Right renal cortex interstitium (tissue), 3 donors: ENCODE measurements around the gene COMMD8. TPM values are rescaled to one million over a fixed set of nuclear protein-coding genes. Genes with fewer than 3 reads are reported as not detected.
"Not testable (repeated sequence)": the region's sequence is repeated elsewhere in the genome, so short reads cannot be mapped to it uniquely, and the experiment has no call there.

Experiments used
- DNase-seq, 3 donors: peaks; one replicate each; pipeline ENCODE4 v3.0.0-alpha.2; 2013; ENCODE audit warnings: low read depth in 3 of 3, low spot score in 2 of 3
- polyA plus RNA-seq, 3 donors: library from polyadenylated mRNA; unstranded; fragments of 120-200 nt; gene quantifications; one replicate each; pipeline ENCODE4 v1.2.1, GENCODE V29; 2013; ENCODE audit not compliant: insufficient read length in 3 of 3

Gene COMMD8
- polyA plus RNA-seq: 10 to 100 TPM; 42.7 to 47.5 (median 43.2) TPM

DNA sequence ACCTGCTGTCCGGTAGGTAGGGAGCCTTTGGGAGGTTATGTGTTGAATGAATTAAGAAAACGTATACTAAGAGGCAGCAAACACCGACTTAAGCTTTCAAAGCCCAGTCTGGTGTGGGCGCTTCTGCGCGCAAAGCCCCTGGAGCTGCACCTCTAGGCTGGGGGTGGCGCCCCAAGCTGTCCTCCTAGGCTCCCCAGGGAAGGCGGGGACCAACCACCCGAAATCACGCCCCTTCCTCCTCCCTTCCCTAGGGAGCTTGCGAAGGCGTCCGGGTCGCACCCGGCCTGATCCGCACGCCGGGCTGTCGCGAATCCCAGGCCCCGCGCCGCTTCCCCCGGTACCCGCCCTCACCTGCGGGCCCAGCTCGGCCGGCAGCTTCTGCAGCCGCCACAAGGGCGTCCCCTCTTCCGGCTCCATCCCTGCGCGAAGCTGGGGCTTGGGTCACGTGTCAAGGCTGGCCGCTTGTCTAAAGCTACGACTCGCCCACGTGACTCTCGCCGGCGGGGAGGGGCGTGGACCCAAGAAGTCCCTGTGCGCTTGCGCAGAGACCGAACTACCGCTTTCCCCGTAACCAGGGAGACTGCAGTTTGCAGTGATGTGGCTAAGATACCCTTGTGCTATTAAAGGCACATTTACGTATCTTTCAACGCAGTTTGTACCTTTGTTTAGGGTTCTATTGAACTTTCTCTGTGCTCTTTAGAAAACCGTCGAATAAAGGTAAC lies at the start of gene COMMD8:
TSS of gene COMMD8 (minus strand) at position 468 of the 722 bp plus-strand sequence. CDS start at position 417, 51 bp downstream.
- peak; percentile 80 to 95 (median 90) for DNase-seq

DNA sequence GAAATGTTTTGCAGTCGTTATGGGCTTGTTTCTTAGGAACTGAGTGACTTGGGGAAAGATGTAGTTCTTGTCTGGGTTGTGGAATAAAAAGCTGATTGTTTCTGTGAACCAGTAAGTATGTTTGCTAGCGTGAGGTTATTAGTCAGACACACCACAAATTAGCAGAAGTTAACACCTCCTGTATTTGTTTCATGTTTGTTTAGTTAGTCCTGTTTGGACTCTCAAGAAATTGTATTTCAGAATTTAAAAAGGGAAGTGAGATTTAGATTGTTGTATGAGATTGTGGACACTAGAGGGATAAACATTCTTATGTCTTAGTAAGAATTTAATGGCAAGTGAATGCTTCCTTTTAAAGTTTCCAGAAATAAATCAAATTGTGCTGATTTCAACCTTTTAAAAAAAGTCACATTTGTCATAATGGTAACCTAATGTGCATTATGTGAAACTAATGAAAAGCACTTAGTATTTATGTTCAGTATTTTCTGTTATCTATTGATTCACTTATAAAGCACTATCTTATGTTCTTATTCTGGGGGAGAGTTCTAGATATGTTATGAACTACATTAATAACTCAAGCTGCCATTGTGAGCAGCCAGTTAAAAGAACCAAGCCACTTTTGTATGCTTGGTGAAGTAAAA lies 47.1 kb upstream of the COMMD8 start:
- no peak for DNase-seq

DNA sequence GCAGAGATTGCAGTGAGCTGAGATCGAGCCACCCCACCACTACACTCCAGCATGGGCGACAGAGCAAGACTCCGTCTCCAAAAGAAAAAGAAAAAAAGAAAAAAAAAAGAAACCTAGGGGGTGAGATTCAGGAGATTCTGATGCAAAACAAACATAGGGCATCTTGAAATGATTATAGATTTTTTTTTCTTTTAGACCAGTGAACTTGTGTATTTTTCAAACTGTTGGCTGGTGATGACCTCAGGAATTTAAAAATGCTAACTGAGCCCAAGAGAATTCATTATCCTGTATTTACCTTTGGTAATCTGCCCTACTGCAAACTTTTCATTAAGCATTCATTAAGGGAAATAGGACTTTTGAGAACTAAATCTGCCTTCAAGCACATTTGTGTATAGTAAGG lies 42.2 kb upstream of the COMMD8 start:
- DNase-seq: no peak

DNA sequence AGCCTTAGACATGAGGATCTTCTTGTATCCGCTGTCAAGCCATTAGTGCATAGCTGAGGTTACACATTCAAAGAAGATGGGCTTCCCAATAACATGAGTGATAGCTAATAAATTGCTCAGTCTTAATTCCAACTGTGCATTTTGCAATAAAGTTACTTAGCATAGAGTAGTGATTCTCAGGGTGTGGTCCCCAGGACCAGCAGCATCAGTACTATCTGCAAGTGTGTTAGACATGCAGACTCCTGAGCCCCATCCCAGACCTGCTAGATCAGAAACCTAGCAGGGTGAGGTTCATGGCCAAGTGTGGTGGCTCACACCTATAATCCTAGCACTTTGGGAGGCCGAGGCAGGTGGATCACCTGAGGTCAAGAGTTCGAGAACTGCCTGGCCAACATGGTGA lies 41.6 kb upstream of the COMMD8 start:
- DNase-seq: no peak

DNA sequence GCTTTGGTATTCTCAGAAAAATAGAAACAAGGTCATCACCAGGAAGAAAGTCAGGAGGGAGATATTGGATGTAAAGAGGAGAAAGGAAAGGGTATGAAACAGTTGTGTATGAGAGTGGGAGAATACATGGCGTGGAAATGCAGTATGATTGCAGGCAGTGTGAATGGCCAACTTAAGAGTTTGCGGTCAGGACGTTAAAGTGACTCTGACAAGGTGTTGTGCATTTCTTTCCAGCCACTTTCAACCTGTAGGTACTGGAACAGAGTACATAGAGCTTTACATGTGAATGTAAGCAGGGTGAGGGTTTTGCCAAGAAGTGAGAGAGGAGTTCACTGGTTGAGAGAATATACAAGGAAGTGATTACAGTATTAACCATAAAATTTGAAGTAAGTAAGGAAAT lies 37.3 kb upstream of the COMMD8 start:
- no peak for DNase-seq

DNA sequence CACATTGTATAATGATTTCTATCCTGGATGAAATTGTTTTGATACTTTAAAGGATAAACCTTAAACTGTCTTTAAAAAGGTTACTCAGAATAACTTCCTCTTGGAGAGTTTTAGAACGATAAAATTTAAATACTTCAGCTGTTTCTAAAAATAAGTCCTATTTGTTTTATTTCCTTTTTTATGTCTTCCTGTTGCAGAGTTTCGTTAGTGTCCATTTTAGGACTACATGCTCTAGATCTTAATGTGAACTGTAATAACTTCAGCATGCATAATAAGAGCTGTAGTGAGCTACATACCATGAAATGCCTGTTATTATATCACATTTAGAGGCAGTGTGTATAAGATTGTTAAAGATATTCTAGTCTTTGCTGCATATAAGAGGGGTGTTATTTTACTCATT lies 36.2 kb upstream of the COMMD8 start:
- DNase-seq: no peak

DNA sequence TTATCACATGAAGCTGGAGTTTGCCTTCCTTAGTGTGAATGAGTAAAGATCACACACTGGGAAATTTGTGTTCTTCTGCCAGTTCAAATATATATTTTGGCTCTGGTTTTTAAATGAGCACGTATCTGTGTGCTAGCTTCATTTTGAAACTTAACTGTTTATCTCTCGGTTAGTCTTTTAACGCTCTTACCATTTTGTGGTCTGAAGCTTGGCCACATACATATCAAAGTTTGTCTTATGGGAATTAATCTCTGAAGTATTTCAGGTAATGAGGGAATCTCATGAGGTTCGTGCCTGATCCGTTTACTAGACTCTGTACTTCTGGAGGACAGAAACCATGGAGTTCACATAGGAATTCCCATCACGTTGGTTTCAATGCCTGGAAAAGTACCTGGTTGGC lies 35.4 kb upstream of the COMMD8 start:
- no peak for DNase-seq

DNA sequence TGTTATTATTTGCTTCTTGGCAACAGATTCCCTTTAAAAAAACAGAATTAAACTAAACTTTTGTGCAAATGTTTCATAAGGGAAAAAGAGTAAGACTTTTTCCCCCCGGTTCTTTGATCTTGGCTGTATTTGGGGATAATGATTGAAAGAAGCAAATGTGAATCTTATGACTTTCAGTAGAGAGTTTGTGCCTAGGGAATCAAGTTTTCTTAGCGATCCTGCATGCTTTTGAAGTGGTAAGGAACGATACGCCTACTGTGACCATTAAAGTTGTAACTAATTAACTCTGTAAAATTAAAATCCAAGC lies 30.6 kb upstream of the COMMD8 start:
- DNase-seq: no peak

DNA sequence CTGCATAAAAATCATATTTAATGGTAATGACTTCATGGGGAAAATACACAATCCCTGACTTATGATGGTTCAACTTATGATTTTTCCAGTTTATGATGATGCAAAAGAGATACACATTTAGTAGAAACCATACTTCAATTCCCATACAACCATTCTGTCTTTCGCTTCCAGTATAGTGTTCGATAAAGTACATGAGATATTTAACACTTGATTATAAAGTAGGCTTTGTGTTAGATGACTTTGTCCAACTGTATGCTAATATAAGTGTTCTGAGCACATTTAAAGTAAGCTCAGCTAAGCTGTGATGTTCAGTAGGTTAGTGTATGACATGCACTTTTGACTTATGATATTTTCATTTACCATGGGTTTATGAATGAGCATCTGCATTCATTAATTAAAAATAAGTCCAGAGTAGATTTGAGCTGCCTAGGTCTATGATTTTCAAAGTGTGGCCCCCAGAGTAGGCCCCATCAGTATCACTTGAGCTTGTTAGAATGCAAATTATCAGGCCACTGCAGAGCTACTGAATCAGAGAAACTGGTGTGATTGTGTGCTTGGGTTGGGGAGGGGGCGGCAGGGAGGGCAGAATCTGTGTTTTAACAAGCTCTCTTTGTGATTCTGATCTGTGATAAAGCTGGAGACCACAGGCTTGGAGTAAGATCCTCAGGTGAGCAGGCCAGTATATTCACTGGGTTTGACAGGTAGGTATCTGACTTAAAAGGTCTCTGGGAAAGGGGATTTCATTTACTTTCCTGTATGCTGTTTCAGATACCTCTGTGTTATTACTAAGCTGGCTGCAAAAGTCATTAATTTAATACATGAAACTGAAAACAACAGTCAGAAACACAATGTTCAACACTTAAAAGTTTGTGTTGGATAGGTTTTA lies 30.0 kb upstream of the COMMD8 start:
- no peak for DNase-seq

DNA sequence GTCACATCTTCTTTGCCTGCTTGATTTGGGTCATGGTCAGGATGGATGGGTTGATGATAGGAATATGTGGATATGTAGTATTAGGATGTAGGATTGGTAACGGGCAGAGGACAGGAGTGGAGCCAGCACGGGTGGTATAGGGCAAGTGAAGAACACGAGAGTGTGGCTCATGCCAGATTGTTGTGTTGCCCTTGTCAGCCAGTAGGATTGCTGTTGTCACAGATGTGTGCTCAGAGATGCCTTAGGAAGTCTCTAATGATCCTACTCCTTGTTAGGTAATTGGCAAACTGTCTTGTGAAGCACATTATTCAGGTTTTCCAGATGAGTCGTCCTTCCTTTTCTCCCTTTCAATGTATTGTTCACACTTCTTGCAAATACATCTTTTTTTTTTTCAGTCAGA lies 27.0 kb upstream of the COMMD8 start:
- no peak for DNase-seq

DNA sequence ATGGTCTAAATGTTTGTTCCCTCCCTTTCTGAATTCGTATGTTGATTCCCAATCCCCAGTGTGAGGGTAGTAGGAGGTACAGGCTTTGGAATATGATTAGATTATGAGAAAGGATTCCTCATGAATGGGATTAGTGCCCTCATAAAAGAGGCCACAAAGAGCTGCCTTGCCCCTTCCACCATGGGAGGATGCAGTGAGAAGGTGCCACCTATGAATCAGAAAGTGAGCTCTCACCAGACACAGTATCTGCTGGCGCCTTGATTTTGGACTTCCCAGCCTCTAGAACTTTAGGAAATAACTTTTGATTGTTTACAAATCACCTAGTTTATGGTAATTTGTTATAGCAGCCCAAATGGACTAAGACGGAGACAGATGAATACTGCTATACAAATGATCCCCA lies 25.2 kb upstream of the COMMD8 start:
- DNase-seq: no peak

DNA sequence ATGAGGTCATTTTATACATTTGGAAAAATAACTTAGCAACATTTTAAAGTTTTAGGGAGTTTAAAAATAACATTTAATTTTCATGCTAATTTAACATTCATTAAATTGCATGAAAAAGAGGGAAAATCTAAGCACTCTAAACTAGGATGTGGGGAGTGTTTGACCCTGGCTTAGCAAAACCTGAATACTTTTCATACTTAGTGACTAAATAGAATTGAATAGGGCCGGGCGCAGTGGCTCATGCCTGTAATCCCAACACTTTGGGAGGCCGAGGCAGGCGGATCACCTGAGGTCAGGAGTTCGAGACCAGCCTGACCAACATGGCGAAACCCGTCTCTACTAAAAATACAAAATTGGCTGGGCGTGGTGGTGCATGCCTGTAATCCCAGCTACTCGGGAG lies 23.2 kb upstream of the COMMD8 start:
- DNase-seq: not testable (repeated sequence)

DNA sequence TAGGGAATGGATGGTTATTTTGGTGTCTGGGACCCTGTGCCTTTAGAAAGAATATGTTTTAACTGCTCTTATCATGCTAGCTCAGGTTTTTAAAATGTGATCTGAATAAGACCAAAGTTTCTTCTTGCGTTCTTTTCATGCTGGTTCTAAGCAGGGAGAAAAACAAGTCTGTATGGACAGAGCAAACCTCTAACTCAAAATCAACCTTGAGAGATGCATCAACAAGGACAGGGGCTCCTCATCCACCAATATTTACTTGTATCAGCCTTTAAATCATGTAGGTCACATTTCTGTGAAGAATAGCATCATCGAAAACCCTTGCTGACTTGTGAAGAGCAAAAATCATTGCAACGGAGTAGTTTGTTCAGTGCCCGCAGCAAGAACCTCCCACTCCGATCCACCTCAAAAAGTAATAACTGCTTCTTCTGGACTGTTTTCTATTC lies 22.8 kb upstream of the COMMD8 start:
- DNase-seq: no peak

DNA sequence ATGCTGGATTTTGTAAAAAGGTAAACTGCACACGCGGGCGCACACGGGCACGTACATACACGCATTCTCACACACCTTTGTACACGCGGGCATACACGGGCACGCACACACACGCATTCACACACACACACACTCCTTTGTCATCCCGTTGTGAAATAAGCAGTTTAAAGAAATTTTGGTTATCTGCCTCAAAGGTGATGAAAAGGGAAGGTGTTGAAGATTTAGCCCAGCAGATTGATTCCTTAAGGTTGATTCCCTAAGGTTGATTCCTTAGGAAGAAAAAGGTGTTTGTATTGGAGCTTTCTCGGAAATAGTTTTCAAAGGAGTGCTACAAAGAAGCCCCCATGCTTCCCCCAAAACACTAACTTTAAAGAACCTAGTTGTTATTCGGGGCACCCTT lies 22.3 kb upstream of the COMMD8 start:
- no peak for DNase-seq

DNA sequence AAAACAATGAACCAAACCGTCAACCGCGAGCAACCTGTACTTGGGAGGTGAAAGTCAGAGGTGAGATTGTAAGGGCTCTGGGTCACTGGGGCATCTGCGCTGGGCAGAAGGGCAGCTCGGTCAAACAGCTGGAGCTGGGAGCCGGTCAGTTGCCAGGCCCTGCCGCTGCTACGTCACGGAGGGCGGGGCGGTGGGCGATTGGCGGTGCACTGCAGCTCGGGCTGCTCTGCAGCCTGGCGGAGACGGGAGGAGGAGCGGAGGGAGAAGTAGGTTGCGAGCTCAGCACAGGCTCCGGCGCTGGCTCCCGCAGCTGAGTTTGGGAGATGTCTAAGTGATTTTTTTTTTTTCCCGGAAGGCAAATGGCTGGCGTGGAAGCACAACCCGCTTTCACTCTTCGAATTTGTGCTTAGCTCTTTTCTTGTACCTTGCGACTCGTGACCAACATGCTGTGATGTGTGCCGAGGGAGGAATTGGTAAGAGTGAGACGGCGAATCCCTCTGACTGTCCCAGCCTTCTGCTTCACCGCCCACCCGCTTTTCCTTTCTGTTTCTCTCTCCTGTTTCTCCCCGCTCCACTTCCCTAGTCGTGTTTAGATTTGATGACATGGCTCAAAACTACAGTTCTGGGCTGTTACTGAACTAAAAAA lies 21.7 kb upstream of the COMMD8 start, which contains the start of gene ATP10D:
TSS of gene ATP10D (plus strand) at position 229 of the 646 bp plus-strand sequence. CDS start 27,266 bp downstream, outside the sequence.
- DNase-seq: peak; percentile 82 to 91 (median 88)

DNA sequence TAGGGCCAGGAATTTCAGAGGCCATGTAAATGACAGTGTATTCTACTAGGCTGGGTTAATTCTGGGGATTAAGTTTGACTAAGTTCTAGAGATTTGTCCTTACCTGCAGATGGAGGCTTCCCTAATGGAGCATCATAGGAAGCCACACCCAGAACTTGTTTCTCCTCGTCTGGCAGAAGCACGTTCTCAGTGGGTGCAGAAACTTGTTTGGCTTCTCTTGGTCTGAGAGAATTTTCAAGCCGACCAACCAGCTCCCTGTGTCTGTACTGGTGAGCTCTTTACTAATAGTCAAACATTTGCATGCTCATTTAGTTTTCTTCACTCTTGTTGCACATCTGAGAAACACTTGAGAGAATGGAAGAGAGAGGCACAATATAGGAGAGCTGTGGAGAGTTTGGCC lies 20.7 kb upstream of the COMMD8 start:
- DNase-seq: no peak

DNA sequence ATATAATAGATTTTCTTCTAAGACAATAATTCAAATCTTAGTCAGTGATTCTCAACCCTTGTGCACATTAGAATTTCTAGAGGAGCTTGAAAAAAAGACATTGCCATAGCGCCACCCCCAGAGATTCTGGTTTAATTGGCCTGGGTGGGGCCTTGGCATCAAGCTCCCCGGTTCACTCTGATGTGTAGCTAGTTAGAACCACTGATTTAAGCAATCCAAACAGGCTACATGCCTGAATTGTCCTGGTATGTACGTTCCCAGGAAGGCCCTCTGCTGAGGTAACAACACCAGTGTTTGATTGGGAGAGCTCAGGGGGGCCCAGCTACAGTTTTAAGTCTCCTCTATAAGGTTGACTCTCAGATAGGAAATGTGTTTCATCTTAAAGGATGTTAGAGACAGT lies 20.2 kb upstream of the COMMD8 start:
- no peak for DNase-seq

DNA sequence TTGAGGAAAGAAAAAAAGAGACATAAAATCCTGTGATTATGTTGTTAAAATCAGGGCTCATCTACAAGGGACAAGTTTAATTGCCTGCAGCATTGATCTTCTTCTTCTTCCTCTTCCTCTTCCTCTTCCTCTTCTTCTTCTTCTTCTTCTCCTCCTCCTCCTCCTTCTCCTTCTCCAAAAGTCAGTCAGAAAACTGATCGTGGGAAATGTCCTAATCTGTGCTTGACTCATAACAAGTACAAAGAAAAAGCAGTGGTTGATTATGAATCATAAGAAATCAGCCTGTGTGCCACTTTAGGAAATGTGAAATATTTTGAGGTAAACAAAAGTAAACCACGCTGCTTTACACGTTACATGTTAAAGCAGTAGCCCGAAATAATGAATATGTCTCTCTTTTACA lies 18.8 kb upstream of the COMMD8 start:
- no peak for DNase-seq

DNA sequence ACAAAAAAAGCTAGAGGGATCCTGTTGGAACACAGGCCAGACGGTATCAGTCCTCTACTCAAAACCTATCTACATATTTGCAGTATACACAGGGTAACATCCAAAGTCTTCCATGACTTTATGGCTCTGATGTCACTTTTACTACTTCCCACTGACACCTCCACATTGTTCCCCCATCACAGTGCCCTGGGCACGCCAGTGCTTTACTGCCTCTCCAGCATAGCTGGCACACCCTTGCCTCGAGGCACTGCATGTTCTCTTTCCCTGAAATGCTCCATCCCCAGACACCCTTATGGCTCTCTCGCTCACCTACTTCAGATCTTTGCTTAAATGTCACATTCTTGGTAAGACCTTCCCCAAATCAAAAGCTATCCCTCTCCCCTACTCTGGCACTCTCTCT lies 15.3 kb upstream of the COMMD8 start:
- DNase-seq: no peak

DNA sequence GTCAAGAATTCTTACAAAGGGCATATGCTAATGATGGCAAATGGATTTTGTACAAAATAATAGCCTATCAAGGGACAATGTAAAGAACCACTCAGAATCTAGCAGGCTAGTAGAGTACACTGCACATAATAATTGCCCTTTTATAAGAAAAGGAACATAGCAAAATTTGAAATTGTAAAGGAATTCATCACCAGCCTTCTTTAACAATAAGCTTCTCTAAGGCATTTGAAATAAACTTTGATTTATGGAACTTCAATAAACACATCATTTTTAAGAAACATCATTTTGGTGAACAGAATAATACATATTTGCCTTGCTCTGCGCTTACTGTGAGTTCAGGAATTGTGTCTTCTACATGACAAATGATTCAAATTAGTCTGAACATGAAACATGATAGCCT lies 11.9 kb upstream of the COMMD8 start:
- no peak for DNase-seq

DNA sequence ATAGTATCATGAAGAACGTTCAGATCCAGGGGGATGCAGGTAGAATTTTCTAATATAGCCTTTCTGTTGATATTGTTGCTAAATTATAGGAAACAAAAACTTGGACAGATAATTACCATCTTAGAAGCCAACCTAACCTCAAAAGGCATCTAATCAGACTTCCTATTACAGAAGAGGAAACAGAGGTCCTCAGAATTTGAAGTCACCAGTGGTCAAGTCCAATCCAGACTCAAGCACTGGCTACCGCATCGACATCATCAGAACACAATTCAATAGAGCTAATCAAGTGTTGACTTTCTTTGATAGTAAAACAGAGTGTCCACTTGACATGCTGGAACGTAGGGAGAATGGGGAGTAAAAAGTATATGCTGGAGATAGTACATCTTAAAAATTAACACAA lies 11.3 kb upstream of the COMMD8 start:
- DNase-seq: no peak
